Measurements from ENCODE around the gene CNTN1.
"Not testable (repeated sequence)": the region's sequence is repeated elsewhere in the genome, so short reads cannot be mapped to it uniquely, and the experiment has no call there.

CNTN1 gene

GRCh38 chr12:40697566-40698259 lies 5.5 kb downstream of the CNTN1 start:
- in situ Hi-C loops (cut with MboI; ENCODE audit: low sequenced_read_pairs): no loop called here

GRCh38 chr12:40701756-40702155 lies 9.5 kb downstream of the CNTN1 start:
- in situ Hi-C loops (cut with MboI; ENCODE audit: low sequenced_read_pairs): no loop called here

- in situ Hi-C loops (cut with MboI; ENCODE audit: low sequenced_read_pairs): no loop called here
These were observed 18.9 kb downstream of the CNTN1 start for GRCh38 chr12:40711121-40711520.

GRCh38 chr12:40714636-40715035 lies 22.4 kb downstream of the CNTN1 start:
- in situ Hi-C loops (cut with MboI; ENCODE audit: low sequenced_read_pairs): no loop called here

GRCh38 chr12:40716037-40716436 lies 23.8 kb downstream of the CNTN1 start:
- in situ Hi-C loops (cut with MboI; ENCODE audit: low sequenced_read_pairs): no loop called here

GRCh38 chr12:40717576-40717975 lies 25.3 kb downstream of the CNTN1 start:
- in situ Hi-C loops (cut with MboI; ENCODE audit: low sequenced_read_pairs): no loop called here

- in situ Hi-C loops (cut with MboI; ENCODE audit: low sequenced_read_pairs): no loop called here
These were observed 26.7 kb downstream of the CNTN1 start for GRCh38 chr12:40718878-40719372.

- in situ Hi-C loops (cut with MboI; ENCODE audit: low sequenced_read_pairs): no loop called here
These were observed 30.8 kb downstream of the CNTN1 start for GRCh38 chr12:40723001-40723400.

GRCh38 chr12:40726366-40726765 lies 34.1 kb downstream of the CNTN1 start:
- in situ Hi-C loops (cut with MboI; ENCODE audit: low sequenced_read_pairs): no loop called here

- in situ Hi-C loops (cut with MboI; ENCODE audit: low sequenced_read_pairs): no loop called here
These were observed 35.7 kb downstream of the CNTN1 start for GRCh38 chr12:40727774-40728483.

GRCh38 chr12:40730281-40730680 lies 38.0 kb downstream of the CNTN1 start:
- in situ Hi-C loops (cut with MboI; ENCODE audit: low sequenced_read_pairs): no loop called here

GRCh38 chr12:40733871-40734270 lies 41.6 kb downstream of the CNTN1 start:
- in situ Hi-C loops (cut with MboI; ENCODE audit: low sequenced_read_pairs): no loop called here

GRCh38 chr12:40734276-40734675 lies 42.0 kb downstream of the CNTN1 start:
- in situ Hi-C loops (cut with MboI; ENCODE audit: low sequenced_read_pairs): no loop called here

GRCh38 chr12:40735551-40736230 lies 43.5 kb downstream of the CNTN1 start:
- in situ Hi-C loops (cut with MboI; ENCODE audit: low sequenced_read_pairs): no loop called here

- in situ Hi-C loops (cut with MboI; ENCODE audit: low sequenced_read_pairs): not testable (repeated sequence)
These were observed 45.2 kb downstream of the CNTN1 start for GRCh38 chr12:40737416-40737815.

- in situ Hi-C loops (cut with MboI; ENCODE audit: low sequenced_read_pairs): no loop called here
These were observed 46.6 kb downstream of the CNTN1 start for GRCh38 chr12:40738856-40739255.

- in situ Hi-C loops (cut with MboI; ENCODE audit: low sequenced_read_pairs): no loop called here
These were observed 49.8 kb downstream of the CNTN1 start for GRCh38 chr12:40742041-40742440.

GRCh38 chr12:40745386-40745785 lies 53.1 kb downstream of the CNTN1 start:
- in situ Hi-C loops (cut with MboI; ENCODE audit: low sequenced_read_pairs): no loop called here

- in situ Hi-C loops (cut with MboI; ENCODE audit: low sequenced_read_pairs): no loop called here
These were observed 57.6 kb downstream of the CNTN1 start for GRCh38 chr12:40749863-40750262.

- in situ Hi-C loops (cut with MboI; ENCODE audit: low sequenced_read_pairs): no loop called here
These were observed 59.8 kb downstream of the CNTN1 start for GRCh38 chr12:40752011-40752410.

GRCh38 chr12:40760821-40761220 lies 68.6 kb downstream of the CNTN1 start:
- in situ Hi-C loops (cut with MboI; ENCODE audit: low sequenced_read_pairs): no loop called here

- in situ Hi-C loops (cut with MboI; ENCODE audit: low sequenced_read_pairs): no loop called here
These were observed 69.8 kb downstream of the CNTN1 start for GRCh38 chr12:40762072-40762471.
